HL-60 (cell line): ENCODE results near the gene NUDCD3.

ENCODE experiments used
- GABPA ChIP-seq: IDR thresholded peaks from 2 replicates; pipeline ENCODE4 v1.6.1; 2012; ENCODE audit warnings: low read depth
- TF ChIP-seq, protein P1 (sequence below): IDR thresholded peaks from one replicate; pipeline ENCODE4 v1.5.1; 2011; ENCODE audit warnings: low read length, control low read depth, inconsistent platforms; ENCODE audit not compliant: insufficient read depth

DNA sequence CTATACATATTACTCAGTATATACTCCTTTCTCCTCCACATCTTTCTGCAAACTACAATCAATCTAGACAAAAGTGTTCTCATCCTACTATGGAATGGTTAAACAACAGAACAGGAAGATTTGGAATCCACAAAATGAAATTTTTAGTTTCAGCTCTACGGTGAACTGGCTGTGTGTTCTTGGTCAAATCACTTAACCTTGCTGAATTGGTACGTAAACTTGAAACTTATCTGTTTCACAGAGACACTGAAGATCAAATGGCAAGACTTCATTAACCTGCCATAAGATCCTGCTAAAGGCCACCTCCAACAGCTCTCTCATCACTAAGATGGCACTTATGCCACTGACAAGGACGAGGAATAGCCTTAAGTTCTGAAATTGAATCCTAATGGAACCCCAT is 1.5 kb downstream of the NUDCD3 start:
- TF ChIP-seq, protein P1, sequence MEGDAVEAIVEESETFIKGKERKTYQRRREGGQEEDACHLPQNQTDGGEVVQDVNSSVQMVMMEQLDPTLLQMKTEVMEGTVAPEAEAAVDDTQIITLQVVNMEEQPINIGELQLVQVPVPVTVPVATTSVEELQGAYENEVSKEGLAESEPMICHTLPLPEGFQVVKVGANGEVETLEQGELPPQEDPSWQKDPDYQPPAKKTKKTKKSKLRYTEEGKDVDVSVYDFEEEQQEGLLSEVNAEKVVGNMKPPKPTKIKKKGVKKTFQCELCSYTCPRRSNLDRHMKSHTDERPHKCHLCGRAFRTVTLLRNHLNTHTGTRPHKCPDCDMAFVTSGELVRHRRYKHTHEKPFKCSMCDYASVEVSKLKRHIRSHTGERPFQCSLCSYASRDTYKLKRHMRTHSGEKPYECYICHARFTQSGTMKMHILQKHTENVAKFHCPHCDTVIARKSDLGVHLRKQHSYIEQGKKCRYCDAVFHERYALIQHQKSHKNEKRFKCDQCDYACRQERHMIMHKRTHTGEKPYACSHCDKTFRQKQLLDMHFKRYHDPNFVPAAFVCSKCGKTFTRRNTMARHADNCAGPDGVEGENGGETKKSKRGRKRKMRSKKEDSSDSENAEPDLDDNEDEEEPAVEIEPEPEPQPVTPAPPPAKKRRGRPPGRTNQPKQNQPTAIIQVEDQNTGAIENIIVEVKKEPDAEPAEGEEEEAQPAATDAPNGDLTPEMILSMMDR, result no peak
- TF ChIP-seq GABPA, result no peak
